Liver (tissue), 9 donors: Measurements from ENCODE around the gene RAI14. TPM values are rescaled to one million over a fixed set of nuclear protein-coding genes. Genes with fewer than 3 reads are reported as not detected.
A peak's percentile ranks its signal among the peaks of the same experiment; 100 is the strongest.

Experiments used
- DNase-seq: peaks from one replicate; pipeline ENCODE4 v3.0.0-alpha.2; 2017; ENCODE audit warnings: low spot score
- H3K27ac ChIP-seq, 2 donors: one replicate each; pipeline ENCODE4 v1.7.0; 2013; ENCODE audit warnings: inconsistent platforms in 2 of 2, low read length in 2 of 2, control low read depth in 1 of 2, low read depth in 1 of 2, mild to moderate bottlenecking in 1 of 2
- H3K27me3 ChIP-seq, 4 donors: one replicate each; pipeline versions ENCODE4 v1.6.1 to v1.7.0; 2013; ENCODE audit warnings: low read length in 3 of 4, inconsistent platforms in 1 of 4, mild to moderate bottlenecking in 1 of 4, moderate library complexity in 1 of 4; ENCODE audit not compliant: control insufficient read depth in 4 of 4, insufficient read depth in 4 of 4
- H3K36me3 ChIP-seq, 4 donors: one replicate each; pipeline versions ENCODE4 v1.6.1 to v1.7.0; 2013; ENCODE audit warnings: low read length in 3 of 4, mild to moderate bottlenecking in 3 of 4, low read depth in 1 of 4, moderate library complexity in 1 of 4; ENCODE audit not compliant: control insufficient read depth in 4 of 4, insufficient read depth in 3 of 4
- H3K4me1 ChIP-seq, 4 donors: one replicate each; pipeline versions ENCODE4 v1.6.1 to v1.7.0; 2013; ENCODE audit warnings: low read length in 3 of 4, mild to moderate bottlenecking in 3 of 4, moderate library complexity in 1 of 4; ENCODE audit not compliant: control insufficient read depth in 4 of 4, insufficient read depth in 4 of 4
- H3K4me3 ChIP-seq, 3 donors: one replicate each; pipeline versions ENCODE4 v1.6.1 to v1.7.0; 2013; ENCODE audit warnings: low read length in 3 of 3, control low read depth in 1 of 3, low read depth in 1 of 3, mild to moderate bottlenecking in 1 of 3
- H3K9ac ChIP-seq, 2 donors: one replicate each; pipeline ENCODE4 v1.7.0; 2013; ENCODE audit warnings: low read length in 2 of 2, mild to moderate bottlenecking in 2 of 2, moderate library complexity in 2 of 2, control low read depth in 1 of 2, low read depth in 1 of 2
- H3K9me3 ChIP-seq, 4 donors: one replicate each; pipeline versions ENCODE4 v1.6.1 to v1.7.0; 2013; ENCODE audit warnings: low read length in 3 of 4; ENCODE audit not compliant: control insufficient read depth in 4 of 4
- EGR1 ChIP-seq, 2 donors: IDR thresholded peaks; 2 replicates each; pipeline ENCODE4 v1.6.1; 2016 to 2018; ENCODE audit warnings: antibody characterized with exemption in 2 of 2, low read depth in 2 of 2
- FOXA2 ChIP-seq: IDR thresholded peaks from 2 replicates; pipeline ENCODE4 v1.6.1; 2016; ENCODE audit warnings: antibody characterized with exemption
- GABPA ChIP-seq, 2 donors: IDR thresholded peaks in 1 of 2; conservative IDR thresholded peaks in 1 of 2; 2 replicates each; pipeline ENCODE4 v1.6.1; 2016; ENCODE audit warnings: antibody characterized with exemption in 2 of 2, mild to moderate bottlenecking in 1 of 2, moderate library complexity in 1 of 2
- HNF4G ChIP-seq: IDR thresholded peaks from 2 replicates; pipeline ENCODE4 v1.6.1; 2016; ENCODE audit warnings: antibody characterized with exemption
- NR2F2 ChIP-seq: IDR thresholded peaks from 2 replicates; pipeline ENCODE4 v1.6.1; 2016; ENCODE audit warnings: antibody characterized with exemption
- RAD21 ChIP-seq, 2 donors: IDR thresholded peaks; 2 replicates each; pipeline ENCODE4 v1.6.1; 2016; ENCODE audit warnings: antibody characterized with exemption in 2 of 2, mild to moderate bottlenecking in 2 of 2
- RXRA ChIP-seq, 2 donors: IDR thresholded peaks; 2 replicates each; pipeline ENCODE4 v1.6.1; 2017 to 2018; ENCODE audit warnings: antibody characterized with exemption in 2 of 2, mild to moderate bottlenecking in 1 of 2
- SP1 ChIP-seq: IDR thresholded peaks from 2 replicates; pipeline ENCODE4 v1.6.1; 2018; ENCODE audit warnings: antibody characterized with exemption, mild to moderate bottlenecking
- TAF1 ChIP-seq: conservative IDR thresholded peaks from 2 replicates; pipeline ENCODE4 v1.6.1; 2016; ENCODE audit warnings: antibody characterized with exemption, mild to moderate bottlenecking
- YY1 ChIP-seq: IDR thresholded peaks from 2 replicates; pipeline ENCODE4 v1.6.1; 2016; ENCODE audit warnings: antibody characterized with exemption, mild to moderate bottlenecking
- WGBS: extraction: QIAGEN DNeasy Blood & Tissue Kit; methylation state at CpG from one replicate; pipeline ENCODE4 v1.1.7; 2013; 5-methylcytosine and 5-hydroxymethylcytosine counted together
- polyA plus RNA-seq, 2 donors: library from polyadenylated mRNA; stranded (reverse) in 1 of 2; unstranded in 1 of 2; fragments of 200-250 nt in 1 of 2; fragments of >200 nt in 1 of 2; fragmentation: Nextera tagmentation in 1 of 2; extraction: Ambion mirVana in 1 of 2; gene quantifications; one replicate each; pipeline versions ENCODE4 v1.2.1 to v1.2.3, GENCODE V29; 2013 to 2015
- total RNA-seq, 2 donors: library from RNA; depleted of rRNA; stranded (reverse); fragments of >200 nt; gene quantifications; one replicate each; pipeline ENCODE4 v1.2.3, GENCODE V29; 2014
- TF ChIP-seq, protein P1 (sequence below): IDR thresholded peaks from 2 replicates; pipeline ENCODE4 v1.6.1; 2016; ENCODE audit warnings: antibody characterized with exemption
- TF ChIP-seq, protein P2 (sequence below): IDR thresholded peaks from 2 replicates; pipeline ENCODE4 v1.6.1; 2016; ENCODE audit warnings: antibody characterized with exemption
- TF ChIP-seq, protein P3 (sequence below): IDR thresholded peaks from 2 replicates; pipeline ENCODE4 v1.6.1; 2016; ENCODE audit warnings: antibody characterized with exemption, mild to moderate bottlenecking
- TF ChIP-seq, protein P4 (sequence below): fragments of 150-350 bp; IDR thresholded peaks from 2 replicates; pipeline ENCODE4 v1.5.1; 2017; ENCODE audit warnings: improper control_type of control experiment, low read depth, low read length; ENCODE audit not compliant: missing input control
- donor health status: healthy.
- donor health status: healthy.
- donor health status: healthy.
- donor health status: healthy.
- donor health status: healthy.

Gene RAI14
- total and polyA plus RNA-seq, 4 donors = 7.8 to 21.4 (median 11.4) TPM

DNA sequence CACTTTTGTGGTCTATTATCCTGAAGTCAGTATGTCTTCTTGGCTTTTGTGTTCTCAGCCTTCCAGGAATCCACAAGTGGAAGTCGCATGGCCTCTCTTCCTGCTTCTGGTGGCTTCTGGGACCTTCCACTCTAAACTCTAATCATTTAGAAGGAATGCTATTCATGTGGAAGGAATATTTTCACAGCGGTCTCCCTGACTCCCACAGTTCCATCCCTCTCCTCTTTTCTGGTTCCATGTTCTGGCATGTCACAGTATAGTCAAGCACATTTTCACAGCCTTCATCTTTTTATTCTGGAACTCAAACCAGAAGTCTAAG, 7.3 kb upstream of the RAI14 start:
- Histone ChIP-seq H3K9ac (no peak overlapping the region), H3K9me3 (no peaks in the 10 kb centered on the region), H3K27ac (no peak overlapping the region), H3K4me1 (no peaks in the 10 kb centered on the region), H3K36me3 (no peaks in the 10 kb centered on the region), H3K4me3 (no peak overlapping the region), H3K27me3 (no peaks in the 10 kb centered on the region)
- DNase-seq = no peak
- TF ChIP-seq NR2F2 (peak; percentile 66), SP1 (no peak), EGR1 (IDR thresholded peaks at IDR 0.05; ENCODE audit: low read depth in 2 of 2) (no peak)
- 87% methylated on average over 2 of the region's 2 CpGs for WGBS

DNA sequence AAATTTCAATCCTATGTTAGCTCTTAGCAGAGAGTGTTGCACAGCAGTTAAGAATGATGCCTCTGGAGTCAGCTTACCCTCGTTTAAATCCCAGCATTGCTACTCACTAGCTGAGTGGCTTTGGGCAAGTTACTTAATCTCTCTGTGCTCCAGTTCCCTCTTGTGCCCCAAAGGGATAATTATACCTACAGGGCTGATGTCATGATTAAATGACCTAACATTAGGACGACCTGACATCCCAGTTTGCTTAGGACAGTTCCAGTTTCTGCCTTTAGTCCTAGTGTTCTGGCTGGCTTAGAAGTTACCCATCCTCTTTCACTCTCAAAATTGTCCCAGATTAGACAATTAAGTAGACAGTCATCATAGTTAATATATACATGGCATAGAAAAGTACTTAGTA, 4.3 kb upstream of the RAI14 start:
- Histone ChIP-seq H3K9me3 (no peaks in the 10 kb centered on the region), H3K4me3 (no peak overlapping the region), H3K4me1 (peaks cover 0 to 9% (median under 1%) of the 10 kb centered on the region in 4 donors), H3K36me3 (no peaks in the 10 kb centered on the region), H3K9ac (no peak overlapping the region), H3K27ac (no peak overlapping the region), H3K27me3 (no peaks in the 10 kb centered on the region)
- 67% methylated on average over 2 of the region's 2 CpGs for WGBS
- TF ChIP-seq, protein P1, sequence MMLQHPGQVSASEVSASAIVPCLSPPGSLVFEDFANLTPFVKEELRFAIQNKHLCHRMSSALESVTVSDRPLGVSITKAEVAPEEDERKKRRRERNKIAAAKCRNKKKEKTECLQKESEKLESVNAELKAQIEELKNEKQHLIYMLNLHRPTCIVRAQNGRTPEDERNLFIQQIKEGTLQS = no peak
- TF ChIP-seq, protein P2, sequence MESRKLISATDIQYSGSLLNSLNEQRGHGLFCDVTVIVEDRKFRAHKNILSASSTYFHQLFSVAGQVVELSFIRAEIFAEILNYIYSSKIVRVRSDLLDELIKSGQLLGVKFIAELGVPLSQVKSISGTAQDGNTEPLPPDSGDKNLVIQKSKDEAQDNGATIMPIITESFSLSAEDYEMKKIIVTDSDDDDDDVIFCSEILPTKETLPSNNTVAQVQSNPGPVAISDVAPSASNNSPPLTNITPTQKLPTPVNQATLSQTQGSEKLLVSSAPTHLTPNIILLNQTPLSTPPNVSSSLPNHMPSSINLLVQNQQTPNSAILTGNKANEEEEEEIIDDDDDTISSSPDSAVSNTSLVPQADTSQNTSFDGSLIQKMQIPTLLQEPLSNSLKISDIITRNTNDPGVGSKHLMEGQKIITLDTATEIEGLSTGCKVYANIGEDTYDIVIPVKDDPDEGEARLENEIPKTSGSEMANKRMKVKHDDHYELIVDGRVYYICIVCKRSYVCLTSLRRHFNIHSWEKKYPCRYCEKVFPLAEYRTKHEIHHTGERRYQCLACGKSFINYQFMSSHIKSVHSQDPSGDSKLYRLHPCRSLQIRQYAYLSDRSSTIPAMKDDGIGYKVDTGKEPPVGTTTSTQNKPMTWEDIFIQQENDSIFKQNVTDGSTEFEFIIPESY = no peak
- no peak for TF ChIP-seq SP1
- TF ChIP-seq YY1 = no peak
- TF ChIP-seq FOXA2 = no peak
- TF ChIP-seq TAF1 = no peak
- TF ChIP-seq HNF4G = no peak
- no peak for TF ChIP-seq NR2F2
- no peak for TF ChIP-seq RXRA (IDR thresholded peaks at IDR 0.05)
- TF ChIP-seq, protein P3, sequence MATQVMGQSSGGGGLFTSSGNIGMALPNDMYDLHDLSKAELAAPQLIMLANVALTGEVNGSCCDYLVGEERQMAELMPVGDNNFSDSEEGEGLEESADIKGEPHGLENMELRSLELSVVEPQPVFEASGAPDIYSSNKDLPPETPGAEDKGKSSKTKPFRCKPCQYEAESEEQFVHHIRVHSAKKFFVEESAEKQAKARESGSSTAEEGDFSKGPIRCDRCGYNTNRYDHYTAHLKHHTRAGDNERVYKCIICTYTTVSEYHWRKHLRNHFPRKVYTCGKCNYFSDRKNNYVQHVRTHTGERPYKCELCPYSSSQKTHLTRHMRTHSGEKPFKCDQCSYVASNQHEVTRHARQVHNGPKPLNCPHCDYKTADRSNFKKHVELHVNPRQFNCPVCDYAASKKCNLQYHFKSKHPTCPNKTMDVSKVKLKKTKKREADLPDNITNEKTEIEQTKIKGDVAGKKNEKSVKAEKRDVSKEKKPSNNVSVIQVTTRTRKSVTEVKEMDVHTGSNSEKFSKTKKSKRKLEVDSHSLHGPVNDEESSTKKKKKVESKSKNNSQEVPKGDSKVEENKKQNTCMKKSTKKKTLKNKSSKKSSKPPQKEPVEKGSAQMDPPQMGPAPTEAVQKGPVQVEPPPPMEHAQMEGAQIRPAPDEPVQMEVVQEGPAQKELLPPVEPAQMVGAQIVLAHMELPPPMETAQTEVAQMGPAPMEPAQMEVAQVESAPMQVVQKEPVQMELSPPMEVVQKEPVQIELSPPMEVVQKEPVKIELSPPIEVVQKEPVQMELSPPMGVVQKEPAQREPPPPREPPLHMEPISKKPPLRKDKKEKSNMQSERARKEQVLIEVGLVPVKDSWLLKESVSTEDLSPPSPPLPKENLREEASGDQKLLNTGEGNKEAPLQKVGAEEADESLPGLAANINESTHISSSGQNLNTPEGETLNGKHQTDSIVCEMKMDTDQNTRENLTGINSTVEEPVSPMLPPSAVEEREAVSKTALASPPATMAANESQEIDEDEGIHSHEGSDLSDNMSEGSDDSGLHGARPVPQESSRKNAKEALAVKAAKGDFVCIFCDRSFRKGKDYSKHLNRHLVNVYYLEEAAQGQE = no peak
- no peak for TF ChIP-seq RAD21 (IDR thresholded peaks at IDR 0.05)
- TF ChIP-seq, protein P4, sequence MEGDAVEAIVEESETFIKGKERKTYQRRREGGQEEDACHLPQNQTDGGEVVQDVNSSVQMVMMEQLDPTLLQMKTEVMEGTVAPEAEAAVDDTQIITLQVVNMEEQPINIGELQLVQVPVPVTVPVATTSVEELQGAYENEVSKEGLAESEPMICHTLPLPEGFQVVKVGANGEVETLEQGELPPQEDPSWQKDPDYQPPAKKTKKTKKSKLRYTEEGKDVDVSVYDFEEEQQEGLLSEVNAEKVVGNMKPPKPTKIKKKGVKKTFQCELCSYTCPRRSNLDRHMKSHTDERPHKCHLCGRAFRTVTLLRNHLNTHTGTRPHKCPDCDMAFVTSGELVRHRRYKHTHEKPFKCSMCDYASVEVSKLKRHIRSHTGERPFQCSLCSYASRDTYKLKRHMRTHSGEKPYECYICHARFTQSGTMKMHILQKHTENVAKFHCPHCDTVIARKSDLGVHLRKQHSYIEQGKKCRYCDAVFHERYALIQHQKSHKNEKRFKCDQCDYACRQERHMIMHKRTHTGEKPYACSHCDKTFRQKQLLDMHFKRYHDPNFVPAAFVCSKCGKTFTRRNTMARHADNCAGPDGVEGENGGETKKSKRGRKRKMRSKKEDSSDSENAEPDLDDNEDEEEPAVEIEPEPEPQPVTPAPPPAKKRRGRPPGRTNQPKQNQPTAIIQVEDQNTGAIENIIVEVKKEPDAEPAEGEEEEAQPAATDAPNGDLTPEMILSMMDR = no peak
- no peak for TF ChIP-seq EGR1 (IDR thresholded peaks at IDR 0.05; ENCODE audit: low read depth in 2 of 2)
- no peak for TF ChIP-seq GABPA (IDR thresholded peaks at IDR 0.05 in 1 of 2, conservative IDR thresholded peaks at IDR 0.05 in 1 of 2)
- no peak for DNase-seq
